TTC549 (cell line): ENCODE measurements around the gene LITAFD.
"Not testable (repeated sequence)": the region's sequence is repeated elsewhere in the genome, so short reads cannot be mapped to it uniquely, and the experiment has no call there.

Experiments used
- FAIRE-seq: peaks from 2 replicates; lab custom pipeline; 2012; peaks lifted over from hg19 to GRCh38; lab: Jason Lieb, UNC

The LITAFD gene

DNA sequence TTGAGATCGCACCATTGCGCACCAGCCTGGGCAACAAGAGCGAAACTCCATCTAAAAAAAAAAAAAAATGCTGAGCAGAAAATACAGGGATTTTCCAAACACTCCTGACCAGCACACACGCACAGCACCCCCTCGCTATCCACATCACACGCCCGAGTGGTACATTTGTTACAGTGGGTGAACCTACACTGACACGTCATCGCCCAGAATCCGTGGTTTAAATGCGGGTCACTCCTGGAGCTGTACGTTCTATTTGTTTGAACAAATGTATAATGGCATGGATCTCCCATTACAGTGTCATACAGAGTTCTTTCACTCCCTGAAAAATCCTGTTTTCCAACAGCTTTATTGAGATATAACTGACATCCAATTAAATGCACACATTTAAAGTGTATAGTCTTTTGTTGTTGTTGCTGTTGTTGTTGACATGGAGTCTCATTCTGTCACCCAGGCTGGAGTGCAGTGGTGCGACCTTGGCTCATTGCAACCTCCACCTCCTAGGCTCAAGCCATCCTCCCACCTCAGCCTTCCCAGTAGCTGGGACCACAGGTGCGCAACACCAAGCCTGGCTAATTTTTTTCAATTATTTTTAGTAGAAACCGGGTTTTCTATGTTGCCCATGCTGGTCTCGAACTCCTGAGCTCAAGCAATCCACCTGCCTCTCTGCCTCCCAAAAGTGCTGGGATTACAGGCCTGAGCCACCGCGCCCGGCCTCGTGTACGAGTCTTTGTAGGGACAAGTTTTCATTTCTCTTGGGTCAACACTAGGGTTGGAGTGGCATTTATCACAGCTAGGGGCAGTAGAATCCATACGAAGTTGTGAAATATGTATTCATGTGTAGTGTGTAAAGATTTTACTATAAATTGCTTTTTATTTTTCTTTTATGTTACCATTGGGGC lies 8.9 kb upstream of the LITAFD start:
- no peak for FAIRE-seq

GRCh38 chr16:8873866-8874195 lies 8.3 kb upstream of the LITAFD start:
- FAIRE-seq = not testable (repeated sequence)

- FAIRE-seq = no peak
These were observed 7.8 kb upstream of the LITAFD start for GRCh38 chr16:8874388-8874787.

DNA sequence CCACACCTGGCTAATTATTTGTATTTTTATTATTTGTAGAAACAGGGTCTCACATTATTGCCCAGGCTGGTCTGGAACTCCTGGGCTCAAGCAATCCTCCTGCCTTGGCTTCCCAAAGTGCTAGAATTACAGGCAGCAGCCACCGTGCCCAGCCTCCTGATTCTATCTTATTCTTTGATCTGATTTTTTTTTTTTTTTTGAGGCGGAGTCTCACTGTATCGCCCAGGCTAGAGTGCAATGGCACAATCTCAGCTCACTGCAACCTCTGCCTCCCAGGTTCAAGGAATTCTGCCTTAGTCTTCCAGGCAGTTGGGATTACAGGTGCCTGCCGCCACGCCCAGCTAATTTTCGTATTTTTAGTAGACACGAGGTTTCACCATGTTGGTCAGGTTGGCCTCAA lies 6.8 kb upstream of the LITAFD start:
- not testable (repeated sequence) for FAIRE-seq

- FAIRE-seq = no peak
These were observed 4.1 kb upstream of the LITAFD start for GRCh38 chr16:8877894-8878522.

DNA sequence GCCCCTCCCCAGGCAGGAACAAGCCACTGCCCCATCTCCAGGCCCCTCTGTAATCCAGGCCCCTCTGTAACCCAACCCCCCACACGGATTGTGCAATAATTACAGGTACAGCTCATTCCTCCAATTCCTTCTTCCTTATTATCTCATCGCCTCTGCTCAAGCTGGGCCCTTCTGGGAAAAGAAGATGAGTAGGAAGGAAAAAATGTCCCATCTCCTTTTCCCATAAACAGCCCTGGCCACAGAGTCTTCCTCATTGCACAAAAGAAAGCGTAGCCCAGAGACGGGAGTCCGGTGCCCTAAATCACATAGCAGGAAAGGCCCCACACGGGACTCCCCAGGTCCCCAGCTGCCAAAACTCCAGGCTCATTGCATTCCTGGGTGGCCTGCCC lies 3.6 kb upstream of the LITAFD start:
- FAIRE-seq = no peak

- no peak for FAIRE-seq
These were observed 1.2 kb upstream of the LITAFD start for GRCh38 chr16:8880839-8881510.

DNA sequence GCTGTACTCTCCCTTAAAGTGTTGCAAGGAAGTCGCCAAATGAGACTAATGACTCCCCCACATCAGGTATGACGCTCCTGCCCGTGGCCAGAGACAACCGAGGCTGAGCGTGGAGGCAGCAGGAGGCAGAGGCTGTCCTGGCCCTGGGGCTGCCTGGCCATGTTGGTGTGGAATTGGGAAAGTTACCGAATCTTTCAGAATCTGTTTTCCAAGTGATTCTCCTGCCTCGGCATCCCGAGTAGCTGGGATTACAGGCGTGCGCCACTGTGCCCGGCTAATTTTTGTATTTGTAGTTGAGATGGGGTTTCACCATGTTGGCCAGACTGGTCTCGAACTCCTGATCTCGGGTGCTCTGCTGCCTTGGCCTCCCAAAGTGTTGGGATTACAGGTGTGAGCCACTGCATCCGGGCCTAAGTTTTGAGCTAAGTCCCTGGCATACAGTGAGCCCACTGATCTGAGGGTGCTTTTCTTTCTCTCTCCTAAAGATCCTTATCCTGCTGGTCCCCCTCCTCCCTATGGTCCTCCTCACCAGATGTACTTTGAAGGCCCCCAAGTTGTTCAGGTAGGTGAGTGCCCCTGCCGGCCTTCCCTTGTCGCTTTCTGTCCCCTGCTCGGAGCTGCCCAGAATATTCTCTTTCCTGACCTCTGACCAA lies 700 bp downstream of the LITAFD start:
- FAIRE-seq = no peak

GRCh38 chr16:8885674-8886592 lies 3.8 kb downstream of the LITAFD start:
- no peak for FAIRE-seq

DNA sequence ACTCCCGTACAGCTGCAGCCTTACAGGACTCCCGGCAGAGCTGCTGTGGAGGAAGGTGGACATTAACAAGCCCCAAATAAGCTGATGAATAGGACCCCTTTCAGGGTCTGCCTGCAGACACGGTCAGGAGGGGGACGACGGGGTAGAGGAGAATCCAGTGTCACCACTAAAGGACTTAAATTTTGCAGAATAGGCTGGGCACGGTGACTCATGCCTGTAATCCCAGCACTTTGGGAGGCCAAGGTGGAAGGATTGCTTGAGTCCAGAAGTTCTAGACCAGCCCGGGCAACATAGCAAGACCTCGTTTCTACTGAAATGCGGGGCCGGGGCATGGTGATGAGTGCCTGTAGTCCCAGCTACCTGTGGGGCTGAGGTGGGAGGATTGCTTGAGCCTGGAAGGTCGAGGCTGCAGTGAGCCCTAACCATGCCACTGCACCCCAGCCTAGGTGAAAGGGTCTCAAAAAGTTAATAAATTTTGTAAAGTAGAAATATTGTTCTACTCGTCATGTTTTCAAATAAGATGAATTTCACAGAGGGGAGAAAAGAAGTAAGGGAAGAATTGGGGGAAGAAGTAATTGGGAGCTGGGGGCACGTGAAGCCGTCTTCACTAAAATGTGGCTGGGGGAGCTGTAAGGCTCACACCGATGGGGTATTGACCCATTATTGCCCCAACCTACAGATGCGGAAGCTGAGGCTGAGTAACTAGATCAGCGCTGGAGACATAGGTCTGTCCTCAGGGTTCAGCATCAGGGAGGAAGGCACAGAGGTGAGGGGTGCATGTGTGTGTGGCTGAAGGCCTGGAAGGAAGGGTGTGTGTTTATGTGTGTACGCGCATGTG lies 4.7 kb downstream of the LITAFD start:
- FAIRE-seq = no peak

- no peak for FAIRE-seq
These were observed 5.2 kb downstream of the LITAFD start for GRCh38 chr16:8887431-8887765.

DNA sequence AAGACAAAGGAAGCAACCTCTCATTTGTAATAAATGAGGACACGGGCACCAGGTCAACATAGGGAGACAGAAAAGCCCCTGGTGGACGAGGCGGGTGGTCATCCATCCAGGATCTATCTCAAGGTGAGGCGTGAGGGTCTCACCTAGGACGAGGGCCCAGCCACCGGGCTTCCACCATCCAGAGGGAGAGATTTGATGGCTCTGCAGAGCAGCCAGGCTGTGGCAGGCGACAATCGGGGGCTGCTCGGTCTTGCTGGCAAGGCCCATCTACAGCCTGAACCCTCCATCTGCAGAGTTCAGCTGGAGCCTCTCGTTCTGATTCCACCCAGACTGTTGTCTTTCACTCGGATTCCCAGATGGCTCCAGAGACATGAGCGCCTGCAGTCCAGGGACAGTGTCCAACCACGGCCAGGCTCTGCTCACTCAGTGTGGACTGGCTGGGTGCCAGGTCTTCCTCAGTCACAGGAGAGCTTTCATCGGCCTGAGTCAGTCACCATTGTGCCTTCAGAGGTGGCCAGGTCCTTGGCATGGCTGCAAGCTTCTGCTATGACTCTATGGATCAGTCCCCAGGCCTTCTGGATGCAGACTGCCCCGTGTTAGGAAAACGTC lies 5.9 kb downstream of the LITAFD start:
- FAIRE-seq = no peak

GRCh38 chr16:8888951-8889892 lies 7.1 kb downstream of the LITAFD start:
- FAIRE-seq = no peak

DNA sequence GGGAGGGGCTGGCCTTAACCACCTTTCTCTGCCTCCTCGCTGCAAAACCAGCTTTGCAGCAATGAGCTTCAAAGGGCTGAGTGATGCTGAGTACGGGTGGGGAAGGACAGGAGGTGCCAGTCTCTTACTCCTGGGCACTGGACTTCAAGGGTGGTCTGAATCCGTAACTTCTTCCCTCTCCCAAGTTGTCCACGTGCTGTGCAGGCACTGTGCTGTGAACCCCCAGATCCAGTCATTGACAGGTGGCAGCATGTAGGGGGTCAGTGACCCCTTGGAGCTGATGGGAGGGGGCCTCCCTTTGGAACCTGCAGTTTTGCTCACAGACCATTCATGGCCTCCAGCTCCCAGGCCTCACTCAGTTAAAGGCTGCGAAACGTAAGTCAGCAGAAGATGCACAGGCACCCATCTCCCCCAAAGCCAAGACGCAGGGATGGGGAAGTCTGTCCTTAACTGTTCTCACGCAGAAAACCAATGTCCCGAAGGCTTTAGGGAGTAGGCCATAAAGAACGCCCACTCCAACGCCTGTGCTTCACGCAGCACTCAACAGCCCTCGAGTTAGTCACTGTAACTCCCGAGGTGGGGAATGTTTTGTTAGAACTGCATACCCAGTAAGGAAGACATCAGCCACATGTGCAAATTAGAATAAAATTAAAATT lies 7.9 kb downstream of the LITAFD start:
- FAIRE-seq = no peak

DNA sequence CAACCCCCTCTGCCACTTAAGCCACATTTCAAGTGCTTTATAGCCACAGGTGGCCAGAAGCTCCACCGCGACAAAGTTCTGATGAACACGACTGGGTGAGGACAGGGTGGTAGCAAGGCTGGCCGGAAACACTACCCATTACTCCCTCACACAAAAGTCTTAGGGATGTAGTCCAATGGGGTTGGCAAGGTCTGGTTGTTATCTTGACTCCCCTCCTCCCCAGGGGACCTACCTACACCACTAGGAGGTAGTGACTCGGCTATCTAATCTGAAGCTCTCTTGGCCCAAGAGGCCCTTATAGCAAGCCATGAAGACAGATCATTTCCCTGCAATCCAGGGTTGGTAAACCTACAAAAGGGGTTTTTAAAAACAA lies 8.4 kb downstream of the LITAFD start:
- no peak for FAIRE-seq

GRCh38 chr16:8892101-8892575 lies 10.0 kb downstream of the LITAFD start:
- no peak for FAIRE-seq

- FAIRE-seq = no peak
These were observed 11.3 kb downstream of the LITAFD start for GRCh38 chr16:8893426-8893825.

DNA sequence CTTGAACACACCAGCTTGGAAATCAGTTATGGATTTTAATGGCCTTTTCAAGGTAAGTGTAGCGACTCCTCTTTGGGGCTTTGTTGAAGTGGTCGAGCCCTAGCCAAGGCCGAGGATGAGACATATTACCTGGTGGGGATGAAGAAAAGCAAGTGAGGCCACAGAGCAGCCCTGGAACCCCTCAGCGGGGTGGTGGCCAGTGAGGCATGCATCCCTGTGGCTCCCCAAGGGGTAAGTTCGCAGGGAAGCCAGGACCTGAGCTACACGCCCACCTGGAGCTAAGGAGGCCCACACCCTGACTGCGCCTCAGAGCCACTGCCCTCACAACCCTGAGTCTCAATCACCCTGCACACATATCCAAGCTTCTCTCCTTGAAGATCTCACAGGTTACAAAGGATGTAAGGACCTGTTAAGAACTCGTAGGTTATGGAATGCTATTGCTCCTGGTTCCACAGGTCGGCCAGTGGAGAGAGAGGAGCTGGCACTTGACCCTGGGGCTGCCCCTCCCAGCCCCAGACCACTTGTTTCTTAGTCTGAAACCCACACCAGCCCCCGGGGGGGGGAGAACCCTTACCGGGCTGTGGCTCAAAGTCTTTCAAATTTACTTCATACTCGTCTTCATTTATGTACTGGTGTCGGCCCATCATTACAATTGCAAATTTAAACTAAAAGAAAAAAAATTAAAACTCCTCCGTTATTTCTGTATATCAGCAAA lies 12.0 kb downstream of the LITAFD start:
- FAIRE-seq = no peak
